Pancreas (tissue), 10 donors: Measurements from ENCODE around the gene SNX21. TPM values are rescaled to one million over a fixed set of nuclear protein-coding genes. Genes with fewer than 3 reads are reported as not detected.

ENCODE experiments used
- ATAC-seq, 4 donors: fragments of 200-7000 bp; cut with Tn5 transposase; one replicate each; pipeline versions ENCODE4 v1.8.0 to v1.9.1; 2020; ENCODE audit warnings: mild to moderate bottlenecking in 4 of 4, moderate library complexity in 4 of 4
- DNase-seq, 6 donors: peaks; one replicate each; pipeline ENCODE4 v3.0.0-alpha.2; 2020
- FAIRE-seq: peaks from 2 replicates; lab custom pipeline; 2012; peaks lifted over from hg19 to GRCh38; lab: Jason Lieb, UNC
- H3K27ac ChIP-seq, 4 donors: fragments of 200-600 bp; sonication (generic); 1 replicate in 3 of 4; 2 replicates in 1 of 4; pipeline versions ENCODE4 v1.5.0 to v1.8.0; 2020
- H3K27me3 ChIP-seq, 4 donors: fragments of 200-600 bp; one replicate each; pipeline ENCODE4 v1.8.0; 2021
- H3K36me3 ChIP-seq, 3 donors: fragments of 200-600 bp; sonication (generic) in 1 of 3; one replicate each; pipeline versions ENCODE4 v1.5.0 to v1.8.0; 2020 to 2021
- H3K4me1 ChIP-seq, 3 donors: fragments of 200-600 bp; one replicate each; pipeline ENCODE4 v1.8.0; 2021
- H3K4me3 ChIP-seq, 4 donors: fragments of 200-600 bp; sonication (generic) in 2 of 4; one replicate each; pipeline versions ENCODE4 v1.5.0 to v1.8.0; 2020 to 2021
- H3K9me3 ChIP-seq, 4 donors: fragments of 200-600 bp; one replicate each; pipeline ENCODE4 v1.8.0; 2021
- CTCF ChIP-seq, 4 donors: fragments of 200-600 bp; sonication (generic) in 3 of 4; IDR thresholded peaks; one replicate each; pipeline versions ENCODE4 v1.5.0 to v1.8.0; 2021; ENCODE audit warnings: antibody characterized with exemption in 4 of 4
- WGBS, 2 donors: extraction: QIAGEN DNeasy Blood & Tissue Kit; methylation state at CpG; one replicate each; pipeline ENCODE4 v1.1.7; 2013; 5-methylcytosine and 5-hydroxymethylcytosine counted together
- intact Hi-C, 3 donors: fragments of 100-400 bp; cut with DNase I; formaldehyde crosslinking; loops; one replicate each; pipeline versions ENCODE4 v1.11.1 to v1.14.2; 2022
- polyA plus RNA-seq, 2 donors: library from polyadenylated mRNA; stranded (reverse); fragments of 200-250 nt; gene quantifications; one replicate each; pipeline ENCODE4 v1.2.3, GENCODE V29; 2013
- total RNA-seq, 6 donors: library from RNA; stranded (reverse); fragmentation: NEBNext Ultra II Directional in 4 of 6; extraction: Animal tissue kit (Norgen Biotek cat#: 25700) in 4 of 6; gene quantifications; one replicate each; pipeline versions ENCODE4 v1.2.1 to v1.2.4, GENCODE V29; 2021 to 2023
- donor health status: healthy with polysubstance abuse.
- donor health status: DM: no; HTN: no; CAD: no; lungs with moderate emphysema.
- donor health status: DM: no; HTN: no; CAD: no.
- donor health status: control.
- donor health status: control.
- donor health status: Bipolar disorder and iron deficiency.
- donor health status: DM: yes; HTN: yes; CAD: no.
- donor health status: DM: no; HTN: no; CAD: no.
- donor health status: DM: no; HTN: no; CAD: no.
- donor health status: DM: yes; HTN: yes; CAD: no.

SNX21 gene
- total and polyA plus RNA-seq, 8 donors = 4.6 to 22.6 (median 6.7) TPM

- H3K9me3 ChIP-seq = no peaks in the 10 kb centered on the region
- no peak overlapping the region for H3K27ac ChIP-seq
- intact Hi-C loops = no loop called here
- no peak for DNase-seq
- peaks cover 0 to 20% (median under 1%) of the 10 kb centered on the region in 3 donors for H3K36me3 ChIP-seq
- peaks cover 3 to 9% (median 4%) of the 10 kb centered on the region in 3 donors for H3K4me1 ChIP-seq
- FAIRE-seq = no peak
- no peak overlapping the region for H3K4me3 ChIP-seq
- no peak for ATAC-seq
- WGBS, 2 donors = 91 to 92% methylated on average over 13 of the region's 13 CpGs
- no peaks in the 10 kb centered on the region for H3K27me3 ChIP-seq
- no peak for TF ChIP-seq CTCF (IDR thresholded peaks at IDR 0.05)
These were observed 44.6 kb downstream of the SNX21 start for GRCh38 chr20:45878076-45878761.

GRCh38 chr20:45880988-45881788 lies 47.6 kb downstream of the SNX21 start, which contains the start of gene ZSWIM1:
Gene ZSWIM1, plus strand, starts transcription at chr20:45881227. Its CDS starts 1,366 bp downstream, at chr20:45882593.
- no peak for TF ChIP-seq CTCF (IDR thresholded peaks at IDR 0.05)
- WGBS, 2 donors = 0% methylated on average over 23 of the region's 23 CpGs
- H3K36me3 ChIP-seq = peaks cover 0 to 24% (median 6%) of the 10 kb centered on the region in 3 donors
- H3K4me1 ChIP-seq = peaks cover 3 to 9% (median 4%) of the 10 kb centered on the region in 3 donors
- peak within 1 kb of the TSS; percentile 27 to 64 (median 41) for H3K4me3 ChIP-seq
- DNase-seq (peak; percentile 98 to 100 (median 99)), ATAC-seq (peak; percentile 99), FAIRE-seq (peak; percentile 94)
- no peaks in the 10 kb centered on the region for H3K9me3 ChIP-seq
- peak within 1 kb of the TSS; percentile 44 to 65 (median 55) for H3K27ac ChIP-seq
- no peaks in the 10 kb centered on the region for H3K27me3 ChIP-seq
- intact Hi-C loops = no loop called here

- FAIRE-seq = no peak
These were observed 49.0 kb downstream of the SNX21 start for GRCh38 chr20:45882469-45883099.

GRCh38 chr20:45883100-45883469 lies 49.5 kb downstream of the SNX21 start:
- TF ChIP-seq CTCF (IDR thresholded peaks at IDR 0.05) = no peak
- no peak overlapping the region for H3K27ac ChIP-seq
- no peaks in the 10 kb centered on the region for H3K27me3 ChIP-seq
- DNase-seq (no peak), FAIRE-seq (no peak), ATAC-seq (no peak)
- H3K36me3 ChIP-seq = peaks cover 0 to 13% (median 6%) of the 10 kb centered on the region in 3 donors
- no peaks in the 10 kb centered on the region for H3K9me3 ChIP-seq
- peaks cover 3 to 9% (median 4%) of the 10 kb centered on the region in 3 donors for H3K4me1 ChIP-seq
- WGBS, 2 donors = 71 to 84% methylated on average over 9 of the region's 9 CpGs
- intact Hi-C loops = no loop called here
- H3K4me3 ChIP-seq = no peak overlapping the region

More at GRCh38 chr20:45882469-45883099, 49.0 kb downstream of the SNX21 start:
- no peaks in the 10 kb centered on the region for H3K9me3 ChIP-seq
- peaks cover 0 to 18% (median 6%) of the 10 kb centered on the region in 3 donors for H3K36me3 ChIP-seq
- peaks cover 3 to 9% (median 4%) of the 10 kb centered on the region in 3 donors for H3K4me1 ChIP-seq
- H3K27ac ChIP-seq = no peak overlapping the region
- intact Hi-C loops = no loop called here
- H3K4me3 ChIP-seq = no peak overlapping the region
- no peaks in the 10 kb centered on the region for H3K27me3 ChIP-seq
- no peak for DNase-seq
- TF ChIP-seq CTCF (IDR thresholded peaks at IDR 0.05) = no peak
- no peak for ATAC-seq
- WGBS, 2 donors = 68 to 69% methylated on average over 4 of the region's 4 CpGs
